GM13976 (cell line): ENCODE data around the gene OPN1SW.

ENCODE experiments used
- DNase-seq: peaks from one replicate; pipeline ENCODE4 v3.0.0; 2012; ENCODE audit warnings: low spot score
- in situ Hi-C: fragments of 300-500 bp; cut with MboI; formaldehyde crosslinking; loops from one replicate; pipeline ENCODE4 v1.12.0; 2022; ENCODE audit warnings: low sequenced_read_pairs, mixed read lengths, inconsistent platforms; ENCODE audit not compliant: unreplicated experiment
- TF ChIP-seq, protein P1 (sequence below): IDR thresholded peaks from 2 replicates; pipeline ENCODE4 v1.5.1; 2012; ENCODE audit warnings: borderline replicate concordance, mild to moderate bottlenecking; ENCODE audit not compliant: insufficient read depth; ENCODE audit errors: extremely low read depth, missing control alignments, control extremely low read depth

OPN1SW gene

DNA sequence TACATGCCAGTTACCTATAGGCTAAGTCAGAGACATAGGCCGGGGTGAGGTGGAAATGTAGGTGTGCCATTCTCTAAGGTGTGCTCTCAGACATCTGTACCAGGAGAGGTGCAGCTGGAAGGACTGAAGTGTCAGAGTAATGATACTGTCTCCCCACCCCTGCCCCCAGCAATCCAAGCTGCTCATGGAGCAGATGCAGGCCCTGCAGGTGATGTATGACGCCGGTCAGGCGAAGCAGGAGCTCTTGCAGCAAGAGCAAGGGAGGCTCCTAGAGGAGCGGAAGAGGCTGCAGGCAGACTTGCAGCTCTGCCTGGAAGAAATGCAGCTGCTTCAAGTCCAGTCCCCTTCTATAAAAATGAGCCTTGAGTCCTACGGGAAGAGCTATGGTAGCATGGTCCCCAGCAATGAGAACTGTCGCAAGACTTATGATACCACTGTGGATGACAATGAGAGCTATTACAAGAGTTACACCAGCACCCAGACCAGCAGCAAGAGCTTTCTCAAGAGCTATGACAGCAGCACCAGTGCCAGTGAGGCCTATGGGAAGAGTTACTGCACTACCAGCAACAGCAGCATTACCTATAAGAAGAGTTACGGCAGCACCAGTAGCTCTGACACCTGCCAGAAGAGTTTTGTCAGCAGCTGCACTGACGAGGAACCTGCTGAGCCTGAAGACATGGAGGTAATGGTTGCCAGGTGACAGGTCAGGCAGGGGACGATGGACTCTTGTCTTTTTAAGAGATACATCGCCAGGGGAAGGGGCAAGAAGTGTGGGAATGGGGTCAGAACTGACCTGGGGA, 36.2 kb upstream of the OPN1SW start:
- no peak for DNase-seq
- TF ChIP-seq, protein P1, sequence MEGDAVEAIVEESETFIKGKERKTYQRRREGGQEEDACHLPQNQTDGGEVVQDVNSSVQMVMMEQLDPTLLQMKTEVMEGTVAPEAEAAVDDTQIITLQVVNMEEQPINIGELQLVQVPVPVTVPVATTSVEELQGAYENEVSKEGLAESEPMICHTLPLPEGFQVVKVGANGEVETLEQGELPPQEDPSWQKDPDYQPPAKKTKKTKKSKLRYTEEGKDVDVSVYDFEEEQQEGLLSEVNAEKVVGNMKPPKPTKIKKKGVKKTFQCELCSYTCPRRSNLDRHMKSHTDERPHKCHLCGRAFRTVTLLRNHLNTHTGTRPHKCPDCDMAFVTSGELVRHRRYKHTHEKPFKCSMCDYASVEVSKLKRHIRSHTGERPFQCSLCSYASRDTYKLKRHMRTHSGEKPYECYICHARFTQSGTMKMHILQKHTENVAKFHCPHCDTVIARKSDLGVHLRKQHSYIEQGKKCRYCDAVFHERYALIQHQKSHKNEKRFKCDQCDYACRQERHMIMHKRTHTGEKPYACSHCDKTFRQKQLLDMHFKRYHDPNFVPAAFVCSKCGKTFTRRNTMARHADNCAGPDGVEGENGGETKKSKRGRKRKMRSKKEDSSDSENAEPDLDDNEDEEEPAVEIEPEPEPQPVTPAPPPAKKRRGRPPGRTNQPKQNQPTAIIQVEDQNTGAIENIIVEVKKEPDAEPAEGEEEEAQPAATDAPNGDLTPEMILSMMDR: no peak
- in situ Hi-C loops: no loop called here

DNA sequence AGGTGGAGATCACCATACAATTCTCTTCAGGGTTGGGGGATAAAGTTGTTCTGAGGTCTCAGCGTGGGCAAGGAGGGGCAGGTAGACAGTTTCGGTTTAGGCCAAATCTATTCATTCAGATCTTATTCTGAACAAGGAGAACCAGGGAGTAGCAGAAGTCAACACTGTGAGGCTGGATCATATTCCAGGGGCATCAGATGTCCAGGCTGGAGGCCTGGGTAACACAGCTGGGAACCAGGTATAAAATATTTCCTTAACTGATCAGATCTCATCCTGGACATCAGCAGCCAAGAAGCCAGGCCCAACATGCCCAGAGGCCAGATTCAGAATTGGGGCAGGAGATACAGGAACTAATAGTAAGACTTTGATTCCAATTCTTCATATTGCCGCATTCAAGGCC, 35.4 kb upstream of the OPN1SW start:
- in situ Hi-C loops: no loop called here
- TF ChIP-seq, protein P1: no peak
- DNase-seq: no peak

DNA sequence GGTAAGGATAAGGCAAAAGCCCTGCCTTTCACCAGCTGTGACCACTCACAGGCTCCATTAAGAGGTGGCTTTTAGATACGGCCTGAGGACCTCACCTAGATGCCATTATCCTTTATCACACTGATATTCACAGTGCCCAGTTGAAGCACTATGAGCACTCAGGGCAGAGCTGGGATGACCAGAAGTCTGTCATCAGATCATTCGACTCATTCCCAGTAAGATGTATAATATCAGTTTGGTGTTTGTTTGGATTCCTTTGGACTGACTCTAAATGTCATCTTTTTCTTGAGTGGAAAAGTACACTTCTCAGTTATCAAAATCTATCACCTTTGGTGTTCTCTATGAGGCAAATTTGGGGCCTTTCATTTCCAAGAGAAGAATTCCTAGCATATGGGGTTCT, 34.9 kb upstream of the OPN1SW start:
- TF ChIP-seq, protein P1: no peak
- in situ Hi-C loops: no loop called here
- no peak for DNase-seq

DNA sequence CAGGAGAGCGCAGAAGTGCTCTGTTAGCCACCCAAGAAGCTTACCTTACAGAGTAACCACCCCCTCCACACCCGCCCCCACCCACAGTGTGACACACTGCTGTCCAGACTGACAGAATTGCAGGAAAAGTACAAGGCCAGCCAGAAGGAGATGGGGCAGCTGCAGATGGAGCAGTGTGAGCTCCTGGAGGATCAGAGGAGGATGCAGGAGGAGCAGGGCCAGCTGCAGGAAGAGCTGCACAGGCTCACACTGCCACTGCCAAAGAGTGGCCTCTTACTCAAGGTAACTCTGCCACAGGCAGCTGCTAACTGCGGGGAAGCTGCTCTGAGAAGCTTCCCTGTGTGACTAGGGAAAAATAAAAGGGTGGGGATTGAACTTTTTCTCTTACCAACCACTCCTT, 33.8 kb upstream of the OPN1SW start:
- in situ Hi-C loops: no loop called here
- DNase-seq: no peak
- TF ChIP-seq, protein P1: no peak

DNA sequence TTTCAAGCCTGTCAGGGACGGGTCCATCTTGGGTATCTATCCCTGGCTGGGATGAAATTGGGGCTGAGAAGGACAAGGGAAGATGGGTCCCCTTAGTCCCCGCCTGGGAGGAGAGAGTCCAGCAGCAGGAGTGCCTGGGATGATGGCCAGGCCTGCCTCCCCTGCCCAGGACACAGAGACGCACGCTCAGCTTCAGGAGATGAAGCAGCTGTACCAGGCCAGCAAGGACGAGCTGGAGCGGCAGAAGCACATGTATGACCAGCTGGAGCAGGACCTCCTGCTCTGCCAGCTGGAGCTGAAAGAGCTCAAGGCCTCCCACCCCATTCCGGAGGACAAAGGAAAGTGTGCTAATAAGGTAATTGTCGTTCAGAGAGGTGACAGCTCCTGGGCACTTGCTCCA, 31.6 kb upstream of the OPN1SW start:
- TF ChIP-seq, protein P1: no peak
- no peak for DNase-seq
- in situ Hi-C loops: no loop called here

DNA sequence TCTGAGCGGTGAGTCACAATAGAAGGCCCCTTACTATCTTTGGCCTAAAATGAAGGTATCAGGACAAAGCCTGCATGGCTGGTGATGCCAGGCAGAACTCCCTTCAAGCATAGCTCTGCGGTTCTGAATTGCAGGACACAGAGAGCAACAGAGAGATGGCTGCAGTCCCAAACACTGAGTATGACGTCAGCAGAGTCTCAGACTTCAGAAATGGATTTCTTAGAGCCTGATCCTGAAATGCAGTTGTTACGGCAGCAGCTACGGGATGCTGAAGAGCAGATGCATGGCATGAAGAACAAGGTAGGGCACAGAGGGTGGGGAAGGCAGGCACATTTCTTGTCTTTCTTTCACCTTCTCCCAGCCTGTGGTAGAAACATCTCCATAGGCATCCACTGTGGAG, 29.6 kb upstream of the OPN1SW start:
- TF ChIP-seq, protein P1: no peak
- DNase-seq: no peak
- in situ Hi-C loops: no loop called here

DNA sequence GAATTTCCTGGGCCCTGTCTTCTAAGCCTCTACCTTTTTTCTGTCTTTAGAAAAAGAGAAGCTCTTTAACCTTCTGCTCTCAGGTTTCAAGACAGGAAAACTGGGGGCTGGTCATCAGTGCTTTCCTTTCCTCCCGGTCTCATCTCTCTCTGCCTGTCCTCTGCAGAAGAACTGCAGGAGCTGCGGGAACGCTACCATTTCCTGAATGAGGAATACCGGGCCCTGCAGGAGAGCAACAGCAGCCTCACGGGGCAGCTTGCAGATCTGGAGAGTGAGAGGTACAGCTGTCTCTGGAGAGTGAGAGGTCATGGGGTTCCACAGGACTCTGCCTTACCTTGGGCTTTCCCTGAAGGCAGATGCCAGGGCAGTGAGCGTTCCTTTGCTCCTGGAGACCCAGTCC, 28.9 kb upstream of the OPN1SW start:
- no peak for DNase-seq
- in situ Hi-C loops: no loop called here
- TF ChIP-seq, protein P1: no peak
